K562 (cell line): ENCODE data around the gene VHLL. TPM values are rescaled to one million over a fixed set of nuclear protein-coding genes. Genes with fewer than 3 reads are reported as not detected.

ENCODE experiments used
- C11orf30 ChIP-seq: fragments of 450-650 bp; IDR thresholded peaks from 2 replicates; pipeline ENCODE4 v1.6.1; 2016; ENCODE audit warnings: low read depth, mild to moderate bottlenecking
- FOSL1 ChIP-seq: fragments of 200-800 bp; sonication (Bioruptor generic); conservative IDR thresholded peaks from 2 replicates; pipeline ENCODE4 v1.6.1; 2016; ENCODE audit warnings: missing genetic modification characterization, missing compliant biosample characterization
- FOXK2 ChIP-seq, 2 experiments: fragments of 450-650 bp; IDR thresholded peaks in 1 of 2; conservative IDR thresholded peaks in 1 of 2; 2 replicates each; pipeline ENCODE4 v1.6.1; 2016; ENCODE audit warnings: low read depth in 2 of 2, mild to moderate bottlenecking in 1 of 2
- GMEB1 ChIP-seq: fragments of 250-450 bp; sonication (Bioruptor Pico); IDR thresholded peaks from 2 replicates; pipeline ENCODE4 v1.4.0; 2020; ENCODE audit warnings: mild to moderate bottlenecking
- MYC ChIP-seq, 2 experiments: fragments of 250-450 bp in 1 of 2; sonication (Bioruptor Pico) in 1 of 2; IDR thresholded peaks; 2 replicates each; pipeline versions ENCODE4 v1.5.1 to v1.6.1; 2012 to 2021; ENCODE audit warnings: low read depth in 2 of 2, borderline replicate concordance in 1 of 2, improper control_type of control experiment in 1 of 2, low read length in 1 of 2, mild to moderate bottlenecking in 1 of 2, moderate library complexity in 1 of 2
- NFIC ChIP-seq: fragments of 450-650 bp; IDR thresholded peaks from 2 replicates; pipeline ENCODE4 v1.6.1; 2017; ENCODE audit warnings: mild to moderate bottlenecking, inconsistent platforms
- NRF1 ChIP-seq, 2 experiments: fragments of 450-650 bp; IDR thresholded peaks in 1 of 2; conservative IDR thresholded peaks in 1 of 2; 2 replicates each; pipeline ENCODE4 v1.6.1; 2014; ENCODE audit warnings: mild to moderate bottlenecking in 2 of 2
- RBM25 ChIP-seq: fragments of 200-400 bp; formaldehyde crosslinking; IDR thresholded peaks from 2 replicates; pipeline ENCODE4 v1.6.1; 2018; ENCODE audit warnings: low read length, low read depth, moderate library complexity; ENCODE audit not compliant: severe bottlenecking
- SP1 ChIP-seq: sonication (generic); formaldehyde crosslinking; IDR thresholded peaks from 2 replicates; pipeline ENCODE4 v1.8.1; 2022; ENCODE audit warnings: mild to moderate bottlenecking, missing genetic modification reagents
- ZBED1 ChIP-seq: IDR thresholded peaks from 2 replicates; pipeline ENCODE4 v1.6.1; 2014
- ZNF197 ChIP-seq: fragments of 200-800 bp; sonication (Bioruptor generic); IDR thresholded peaks from 2 replicates; pipeline ENCODE4 v1.6.1; 2016; ENCODE audit warnings: low read depth, missing genetic modification characterization, missing compliant biosample characterization
- ZNF311 ChIP-seq: fragments of 250-450 bp; sonication (Bioruptor Pico); IDR thresholded peaks from 2 replicates; pipeline ENCODE4 v1.4.0; 2020; ENCODE audit warnings: mild to moderate bottlenecking, moderate library complexity
- ZNF785 ChIP-seq: fragments of 250-450 bp; sonication (Bioruptor Pico); IDR thresholded peaks from 2 replicates; pipeline ENCODE4 v1.4.0; 2020; ENCODE audit warnings: mild to moderate bottlenecking
- polyA plus RNA-seq, 8 experiments: library from polyadenylated mRNA; depleted of rRNA in 4 of 8; stranded (reverse) in 5 of 8; unstranded in 3 of 8; fragments of >200 nt; fragmentation: Nextera tagmentation in 2 of 8; fragmentation: Illumina TruSeq in 1 of 8; extraction: Ambion mirVana in 2 of 8; extraction: Trizol in 1 of 8; gene quantifications; 2 replicates each; pipeline versions ENCODE4 v1.2.1 to v1.2.3, GENCODE V29; 2011 to 2014; ENCODE audit warnings: inconsistent platforms in 1 of 8, missing spikeins in 1 of 8
- total RNA-seq, 7 experiments: library from RNA; depleted of rRNA in 6 of 7; stranded (reverse); fragments of >200 nt in 6 of 7; fragmentation: Illumina TruSeq in 2 of 7; extraction: Trizol in 2 of 7; gene quantifications; 2 replicates each; pipeline versions ENCODE4 v1.2.1 to v1.2.3, GENCODE V29; 2011 to 2021; ENCODE audit warnings: low replicate concordance in 1 of 7
- TF ChIP-seq, protein P1 (sequence below), 2 experiments: IDR thresholded peaks in 1 of 2; conservative IDR thresholded peaks in 1 of 2; 2 replicates each; pipeline ENCODE4 v1.6.1; 2016; ENCODE audit warnings: low read depth in 2 of 2, mild to moderate bottlenecking in 1 of 2, missing compliant biosample characterization in 1 of 2, missing genetic modification characterization in 1 of 2, moderate library complexity in 1 of 2
- TF ChIP-seq, protein P2 (sequence below), 2 experiments: fragments of 450-650 bp; IDR thresholded peaks; 2 replicates each; pipeline ENCODE4 v1.6.1; 2018; ENCODE audit warnings: mild to moderate bottlenecking in 2 of 2, low read depth in 1 of 2; ENCODE audit not compliant: partially characterized antibody in 2 of 2

VHLL gene
- total and polyA plus RNA-seq, 9 of the 15 experiments (the other 6 are each of a cell fraction or from before 2014, with no cell fraction given), result not detected

- TF ChIP-seq, protein P1, sequence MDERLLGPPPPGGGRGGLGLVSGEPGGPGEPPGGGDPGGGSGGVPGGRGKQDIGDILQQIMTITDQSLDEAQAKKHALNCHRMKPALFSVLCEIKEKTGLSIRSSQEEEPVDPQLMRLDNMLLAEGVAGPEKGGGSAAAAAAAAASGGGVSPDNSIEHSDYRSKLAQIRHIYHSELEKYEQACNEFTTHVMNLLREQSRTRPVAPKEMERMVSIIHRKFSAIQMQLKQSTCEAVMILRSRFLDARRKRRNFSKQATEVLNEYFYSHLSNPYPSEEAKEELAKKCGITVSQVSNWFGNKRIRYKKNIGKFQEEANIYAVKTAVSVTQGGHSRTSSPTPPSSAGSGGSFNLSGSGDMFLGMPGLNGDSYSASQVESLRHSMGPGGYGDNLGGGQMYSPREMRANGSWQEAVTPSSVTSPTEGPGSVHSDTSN (CRISPR knock-in tag; IDR thresholded peaks at IDR 0.05; ENCODE audit: low read depth), result peak; percentile 95
- TF ChIP-seq, protein P1 (tag; conservative IDR thresholded peaks at IDR 0.05; ENCODE audit: low read depth), result peak; percentile 99
- TF ChIP-seq ZBED1 (peak; percentile 20; the same call in 1 of the 2 replicates), MYC (IDR thresholded peaks at IDR 0.05; ENCODE audit: low read depth, low read length) (peak; percentile 98), MYC (CRISPR knock-in tag; IDR thresholded peaks at IDR 0.05; ENCODE audit: borderline replicate concordance, low read depth) (no peak; the same call in 1 of the 2 replicates), FOSL1 (tag) (peak; percentile 27; the same call in 1 of the 2 replicates), GMEB1 (peak; percentile 90), NFIC (peak; percentile 99), NRF1 (conservative IDR thresholded peaks at IDR 0.05 in 1 of 2, IDR thresholded peaks at IDR 0.05 in 1 of 2) (peak; percentile 99), C11orf30 (peak; percentile 69), ZNF785 (no peak), RBM25 (peak; percentile 88), ZNF197 (CRISPR knock-in tag) (0 out of 2 replicates have a peak, but pooled peaks have one; percentile 30), FOXK2 (conservative IDR thresholded peaks at IDR 0.05 in 1 of 2, IDR thresholded peaks at IDR 0.05 in 1 of 2; ENCODE audit: low read depth in 2 of 2) (peak; percentile 4 to 21; a peak in 2 of 4 replicates), ZNF311 (no peak), SP1 (CRISPR knock-in tag) (peak; percentile 63)
- TF ChIP-seq, protein P2, sequence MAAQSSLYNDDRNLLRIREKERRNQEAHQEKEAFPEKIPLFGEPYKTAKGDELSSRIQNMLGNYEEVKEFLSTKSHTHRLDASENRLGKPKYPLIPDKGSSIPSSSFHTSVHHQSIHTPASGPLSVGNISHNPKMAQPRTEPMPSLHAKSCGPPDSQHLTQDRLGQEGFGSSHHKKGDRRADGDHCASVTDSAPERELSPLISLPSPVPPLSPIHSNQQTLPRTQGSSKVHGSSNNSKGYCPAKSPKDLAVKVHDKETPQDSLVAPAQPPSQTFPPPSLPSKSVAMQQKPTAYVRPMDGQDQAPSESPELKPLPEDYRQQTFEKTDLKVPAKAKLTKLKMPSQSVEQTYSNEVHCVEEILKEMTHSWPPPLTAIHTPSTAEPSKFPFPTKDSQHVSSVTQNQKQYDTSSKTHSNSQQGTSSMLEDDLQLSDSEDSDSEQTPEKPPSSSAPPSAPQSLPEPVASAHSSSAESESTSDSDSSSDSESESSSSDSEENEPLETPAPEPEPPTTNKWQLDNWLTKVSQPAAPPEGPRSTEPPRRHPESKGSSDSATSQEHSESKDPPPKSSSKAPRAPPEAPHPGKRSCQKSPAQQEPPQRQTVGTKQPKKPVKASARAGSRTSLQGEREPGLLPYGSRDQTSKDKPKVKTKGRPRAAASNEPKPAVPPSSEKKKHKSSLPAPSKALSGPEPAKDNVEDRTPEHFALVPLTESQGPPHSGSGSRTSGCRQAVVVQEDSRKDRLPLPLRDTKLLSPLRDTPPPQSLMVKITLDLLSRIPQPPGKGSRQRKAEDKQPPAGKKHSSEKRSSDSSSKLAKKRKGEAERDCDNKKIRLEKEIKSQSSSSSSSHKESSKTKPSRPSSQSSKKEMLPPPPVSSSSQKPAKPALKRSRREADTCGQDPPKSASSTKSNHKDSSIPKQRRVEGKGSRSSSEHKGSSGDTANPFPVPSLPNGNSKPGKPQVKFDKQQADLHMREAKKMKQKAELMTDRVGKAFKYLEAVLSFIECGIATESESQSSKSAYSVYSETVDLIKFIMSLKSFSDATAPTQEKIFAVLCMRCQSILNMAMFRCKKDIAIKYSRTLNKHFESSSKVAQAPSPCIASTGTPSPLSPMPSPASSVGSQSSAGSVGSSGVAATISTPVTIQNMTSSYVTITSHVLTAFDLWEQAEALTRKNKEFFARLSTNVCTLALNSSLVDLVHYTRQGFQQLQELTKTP (IDR thresholded peaks at IDR 0.05; ENCODE audit: low read depth in 1 of 2, partially characterized antibody in 2 of 2), result peak in 1 of 2 experiments; percentile 95
Observed at GRCh38 chr1:156338180-156338976, 39.3 kb upstream of the VHLL start, which contains the start of the genes CCT3 and TSACC (continued).
